OCI-LY1 (cell line): Measurements from ENCODE around the gene SDCBP2.

ENCODE experiments used
- CTCF ChIP-seq: fragments of 200-600 bp; sonication (generic), shearing (Covaris generic); IDR thresholded peaks from 2 replicates; pipeline ENCODE4 v1.5.1; 2017; ENCODE audit warnings: mild to moderate bottlenecking, antibody characterized with exemption, low read length, moderate library complexity, mixed read lengths
- EZH2 ChIP-seq: fragments of 200-600 bp; sonication (generic), shearing (Covaris generic); IDR thresholded peaks from 2 replicates; pipeline ENCODE4 v1.8.0; 2017; ENCODE audit warnings: borderline replicate concordance, mixed run types, mild to moderate bottlenecking, antibody characterized with exemption, low read length, moderate library complexity, mixed read lengths

GRCh38 chr20:1280195-1281102, 48.5 kb downstream of the SDCBP2 start:
- TF ChIP-seq CTCF = no peak
- no peak for TF ChIP-seq EZH2
